Osteocyte (in vitro differentiated cells): Measurements from ENCODE around the gene WDR27. TPM values are rescaled to one million over a fixed set of nuclear protein-coding genes. Genes with fewer than 3 reads are reported as not detected.
A peak's percentile ranks its signal among the peaks of the same experiment; 100 is the strongest.

Experiments
- DNase-seq: peaks from one replicate; pipeline ENCODE4 v3.0.0; 2021; ENCODE audit warnings: mixed read lengths; ENCODE audit not compliant: unreplicated experiment; ENCODE audit errors: extremely low spot score
- H3K27ac Mint-ChIP-seq: one replicate; pipeline ENCODE4 v1.8.0; 2021; ENCODE audit warnings: mild to moderate bottlenecking, mixed read lengths; ENCODE audit not compliant: unreplicated experiment
- H3K27me3 Mint-ChIP-seq: one replicate; pipeline ENCODE4 v1.8.0; 2021; ENCODE audit warnings: mixed read lengths; ENCODE audit not compliant: unreplicated experiment
- H3K36me3 Mint-ChIP-seq: one replicate; pipeline ENCODE4 v1.8.0; 2021; ENCODE audit warnings: mixed read lengths; ENCODE audit not compliant: unreplicated experiment
- H3K4me1 Mint-ChIP-seq: one replicate; pipeline ENCODE4 v1.8.0; 2021; ENCODE audit warnings: mixed read lengths; ENCODE audit not compliant: unreplicated experiment
- H3K4me3 Mint-ChIP-seq: one replicate; pipeline ENCODE4 v1.8.0; 2021; ENCODE audit warnings: mild to moderate bottlenecking, moderate library complexity, mixed read lengths; ENCODE audit not compliant: unreplicated experiment
- H3K9me3 Mint-ChIP-seq: one replicate; pipeline ENCODE4 v1.8.0; 2021; ENCODE audit warnings: mixed read lengths; ENCODE audit not compliant: unreplicated experiment
- total RNA-seq: library from RNA; stranded (reverse); gene quantifications from 2 replicates; pipeline ENCODE4 v1.2.1, GENCODE V29; 2021
- TF ChIP-seq, protein P1 (sequence below): fragments of 200-600 bp; sonication (generic); IDR thresholded peaks from 2 replicates; pipeline ENCODE4 v1.5.0; 2021; ENCODE audit warnings: antibody characterized with exemption, mild to moderate bottlenecking, moderate library complexity

WDR27 gene
- total RNA-seq, 1 donor from 2014 or later: 37.4 TPM

DNA sequence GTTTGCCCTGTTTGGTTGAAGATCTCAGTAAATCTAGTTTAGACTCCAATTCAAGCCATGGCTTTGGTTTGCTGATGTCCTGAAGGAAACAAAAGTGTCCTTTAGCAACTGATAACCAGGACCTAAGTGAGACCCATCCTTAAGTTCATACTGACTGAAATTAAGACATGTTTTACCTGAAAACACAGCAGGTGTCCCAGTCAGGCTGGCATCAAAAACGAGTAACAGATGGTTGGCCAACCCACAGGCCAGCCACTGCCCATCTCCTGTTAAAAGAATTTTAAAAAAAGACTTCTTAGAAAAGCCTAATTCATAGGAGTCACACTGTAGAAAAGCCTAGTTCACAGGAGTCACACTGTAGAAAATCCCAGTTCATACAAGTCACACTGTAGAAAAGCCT, 58.3 kb downstream of the WDR27 start:
- Mint-ChIP-seq H3K9me3 (no peaks in the 10 kb centered on the region), H3K4me3 (no peak overlapping the region), H3K27me3 (no peaks in the 10 kb centered on the region), H3K36me3 (peaks cover 4% of the 10 kb centered on the region), H3K4me1 (no peaks in the 10 kb centered on the region), H3K27ac (no peak overlapping the region)
- TF ChIP-seq, protein P1, sequence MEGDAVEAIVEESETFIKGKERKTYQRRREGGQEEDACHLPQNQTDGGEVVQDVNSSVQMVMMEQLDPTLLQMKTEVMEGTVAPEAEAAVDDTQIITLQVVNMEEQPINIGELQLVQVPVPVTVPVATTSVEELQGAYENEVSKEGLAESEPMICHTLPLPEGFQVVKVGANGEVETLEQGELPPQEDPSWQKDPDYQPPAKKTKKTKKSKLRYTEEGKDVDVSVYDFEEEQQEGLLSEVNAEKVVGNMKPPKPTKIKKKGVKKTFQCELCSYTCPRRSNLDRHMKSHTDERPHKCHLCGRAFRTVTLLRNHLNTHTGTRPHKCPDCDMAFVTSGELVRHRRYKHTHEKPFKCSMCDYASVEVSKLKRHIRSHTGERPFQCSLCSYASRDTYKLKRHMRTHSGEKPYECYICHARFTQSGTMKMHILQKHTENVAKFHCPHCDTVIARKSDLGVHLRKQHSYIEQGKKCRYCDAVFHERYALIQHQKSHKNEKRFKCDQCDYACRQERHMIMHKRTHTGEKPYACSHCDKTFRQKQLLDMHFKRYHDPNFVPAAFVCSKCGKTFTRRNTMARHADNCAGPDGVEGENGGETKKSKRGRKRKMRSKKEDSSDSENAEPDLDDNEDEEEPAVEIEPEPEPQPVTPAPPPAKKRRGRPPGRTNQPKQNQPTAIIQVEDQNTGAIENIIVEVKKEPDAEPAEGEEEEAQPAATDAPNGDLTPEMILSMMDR: no peak
- no peak for DNase-seq

DNA sequence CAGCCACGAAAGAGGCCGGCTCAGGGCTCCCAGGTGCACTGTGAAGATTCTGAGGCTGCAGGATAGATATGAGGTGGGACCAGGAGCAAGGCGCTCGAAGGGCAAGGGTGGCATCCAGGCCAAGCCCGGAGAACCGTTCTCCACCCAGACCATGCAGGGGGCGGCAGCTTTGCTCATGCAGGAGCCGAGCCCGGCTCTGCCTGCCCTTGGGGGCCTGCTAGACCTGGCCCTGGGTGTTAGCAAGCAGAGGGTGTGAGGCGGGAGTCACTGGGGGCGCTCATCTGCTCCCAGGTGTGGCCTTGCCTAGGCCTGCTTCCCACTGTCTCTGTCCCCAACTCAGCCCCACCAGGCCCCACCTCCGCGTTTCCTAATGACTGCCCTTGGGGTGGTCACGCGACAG, 59.4 kb downstream of the WDR27 start:
- Mint-ChIP-seq H3K4me3 (no peak overlapping the region), H3K27ac (no peak overlapping the region), H3K4me1 (no peaks in the 10 kb centered on the region), H3K9me3 (no peaks in the 10 kb centered on the region), H3K27me3 (no peaks in the 10 kb centered on the region), H3K36me3 (peaks cover 4% of the 10 kb centered on the region)
- peak; percentile 76 for DNase-seq
- TF ChIP-seq, protein P1: no peak

DNA sequence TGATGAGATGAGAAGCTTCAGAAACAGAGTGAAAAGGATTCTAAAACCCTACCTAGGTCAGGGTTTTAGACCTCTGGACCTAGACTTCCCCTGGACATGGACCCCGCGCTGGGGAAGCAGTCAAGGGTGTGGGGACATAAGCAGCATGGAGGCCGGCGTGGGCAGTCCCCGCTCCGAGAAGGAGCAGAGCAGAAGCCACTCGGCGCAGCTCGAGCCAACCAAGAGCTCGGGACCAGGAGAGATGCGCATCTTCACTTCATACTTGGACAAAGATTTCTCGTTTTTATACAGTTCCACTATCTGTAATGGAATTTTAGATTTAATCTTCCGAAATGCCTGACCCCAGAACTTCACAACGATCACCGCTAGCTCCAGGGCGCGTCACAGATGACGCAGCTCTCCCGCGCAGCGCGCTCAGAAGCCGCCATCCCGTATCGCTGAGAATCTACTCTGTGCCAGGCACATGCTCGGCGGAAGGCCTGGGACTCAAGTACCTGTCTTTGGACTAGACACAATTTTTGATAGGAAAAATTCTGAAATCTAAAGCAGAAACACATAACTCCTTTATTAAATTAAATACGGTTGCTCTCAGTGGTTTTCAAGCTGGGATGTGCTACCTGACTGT, 60.3 kb downstream of the WDR27 start:
- Mint-ChIP-seq H3K36me3 (peaks cover 4% of the 10 kb centered on the region), H3K4me3 (no peak overlapping the region), H3K27me3 (no peaks in the 10 kb centered on the region), H3K27ac (no peak overlapping the region), H3K9me3 (no peaks in the 10 kb centered on the region), H3K4me1 (no peaks in the 10 kb centered on the region)
- peak; percentile 75 for DNase-seq
- TF ChIP-seq, protein P1: no peak

DNA sequence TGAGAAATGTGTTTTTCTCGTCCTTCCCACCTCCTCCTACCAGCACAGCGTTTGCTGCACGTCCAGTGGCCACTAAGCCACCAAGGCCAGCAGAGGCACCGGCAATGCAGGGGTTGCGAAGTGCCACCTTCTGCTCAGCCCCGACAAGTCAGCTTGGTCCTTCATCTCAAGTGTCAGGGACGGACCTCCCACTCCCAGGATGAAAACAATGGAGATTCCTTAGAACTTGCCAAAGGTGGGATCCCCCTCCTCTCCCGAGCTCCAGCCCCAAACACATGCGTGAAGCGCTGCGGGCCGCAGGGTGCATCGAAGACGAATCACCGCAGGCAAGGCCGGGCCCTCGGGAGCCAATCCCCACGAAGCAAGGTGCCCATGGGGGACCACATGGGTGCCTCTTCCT, 60.8 kb downstream of the WDR27 start:
- Mint-ChIP-seq H3K4me3 (no peak overlapping the region), H3K27ac (no peak overlapping the region), H3K27me3 (no peaks in the 10 kb centered on the region), H3K9me3 (no peaks in the 10 kb centered on the region), H3K4me1 (no peaks in the 10 kb centered on the region), H3K36me3 (peaks cover 4% of the 10 kb centered on the region)
- TF ChIP-seq, protein P1: no peak
- DNase-seq: peak; percentile 80

DNA sequence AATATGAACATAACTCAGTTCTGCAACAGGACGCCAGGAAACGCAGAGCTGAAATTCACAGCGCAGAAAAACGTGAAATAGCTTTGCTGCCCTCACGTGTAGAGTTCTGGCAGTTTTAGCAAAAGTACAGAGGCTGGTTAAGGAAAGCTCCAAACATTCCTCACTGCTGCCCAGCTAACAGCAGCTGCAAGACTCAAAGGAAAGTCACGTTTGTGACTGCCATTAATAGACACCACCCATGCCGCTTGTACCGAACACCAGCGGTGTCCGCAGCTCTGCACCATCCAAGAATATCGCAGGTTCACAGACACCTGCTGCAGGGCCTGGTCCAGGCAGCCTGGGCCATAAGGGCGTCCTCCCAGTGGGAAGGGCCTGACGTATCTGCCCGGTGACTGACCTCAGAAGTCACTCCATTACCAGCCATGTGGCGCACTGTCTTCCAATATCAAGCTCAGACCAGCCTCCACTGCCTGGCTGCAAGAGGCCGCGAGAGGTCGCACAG, 61.4 kb downstream of the WDR27 start:
- TF ChIP-seq, protein P1: no peak
- Mint-ChIP-seq H3K27ac (no peak overlapping the region), H3K4me1 (no peaks in the 10 kb centered on the region), H3K36me3 (peaks cover 4% of the 10 kb centered on the region), H3K9me3 (no peaks in the 10 kb centered on the region), H3K27me3 (no peaks in the 10 kb centered on the region), H3K4me3 (no peak overlapping the region)
- DNase-seq: peak; percentile 81
